CD14-positive monocyte (primary cell): ENCODE measurements around the gene RPS14. TPM values are rescaled to one million over a fixed set of nuclear protein-coding genes. Genes with fewer than 3 reads are reported as not detected.

Experiments
- DNase-seq, 3 donors: peaks; one replicate each; pipeline ENCODE4 v3.0.0-alpha.2; 2011 to 2022
- H2AFZ ChIP-seq: 2 replicates; pipeline ENCODE4 v1.6.0; 2012; ENCODE audit warnings: mild to moderate bottlenecking, low read depth, low read length, inconsistent platforms; ENCODE audit not compliant: insufficient read depth, poor library complexity, severe bottlenecking
- H3K27ac ChIP-seq, 2 donors: 1 replicate in 1 of 2; 2 replicates in 1 of 2; pipeline ENCODE4 v1.5.1; 2012 to 2013; ENCODE audit warnings: low read length in 2 of 2, control low read depth in 1 of 2, inconsistent platforms in 1 of 2, low read depth in 1 of 2, mild to moderate bottlenecking in 1 of 2
- H3K27me3 ChIP-seq, 2 donors: one replicate each; pipeline versions ENCODE4 v1.6.0 to v1.6.1; 2011 to 2013; ENCODE audit warnings: low read length in 2 of 2; ENCODE audit not compliant: control insufficient read depth in 2 of 2, insufficient read depth in 2 of 2
- H3K36me3 ChIP-seq, 2 donors: replicated peaks in 1 of 2; 1 replicate in 1 of 2; 2 replicates in 1 of 2; pipeline versions ENCODE4 v1.5.1 to v1.6.1; 2012 to 2013; ENCODE audit warnings: low read length in 2 of 2, control low read depth in 1 of 2, inconsistent platforms in 1 of 2, mild to moderate bottlenecking in 1 of 2; ENCODE audit not compliant: insufficient read depth in 2 of 2, control insufficient read depth in 1 of 2
- H3K4me1 ChIP-seq, 2 donors: 1 replicate in 1 of 2; 2 replicates in 1 of 2; pipeline versions ENCODE4 v1.5.1 to v1.6.1; 2012 to 2013; ENCODE audit warnings: low read length in 2 of 2, control low read depth in 1 of 2, inconsistent platforms in 1 of 2, mild to moderate bottlenecking in 1 of 2, moderate library complexity in 1 of 2; ENCODE audit not compliant: insufficient read depth in 2 of 2, control insufficient read depth in 1 of 2
- H3K4me2 ChIP-seq: replicated peaks from 2 replicates; pipeline ENCODE3; 2012; ENCODE audit warnings: low read length, moderate library complexity, mild to moderate bottlenecking; ENCODE audit not compliant: poor library complexity, severe bottlenecking; ENCODE audit errors: extremely low read depth
- H3K4me3 ChIP-seq, 3 experiments: fragments of 200-600 bp in 1 of 3; sonication (generic) in 1 of 3; replicated peaks in 1 of 3; 1 replicate in 2 of 3; 2 replicates in 1 of 3; pipeline ENCODE4 v1.5.1; 2011 to 2013; ENCODE audit warnings: low read length in 3 of 3, mild to moderate bottlenecking in 3 of 3, control low read depth in 2 of 3, low read depth in 2 of 3, inconsistent platforms in 1 of 3, moderate library complexity in 1 of 3
- H3K79me2 ChIP-seq: 2 replicates; pipeline ENCODE4 v1.6.0; 2012; ENCODE audit warnings: mild to moderate bottlenecking, control low read depth, inconsistent platforms, low read length, moderate library complexity; ENCODE audit not compliant: insufficient read depth
- H3K9ac ChIP-seq: 2 replicates; pipeline ENCODE4 v1.6.0; 2017; ENCODE audit warnings: low read length, mild to moderate bottlenecking; ENCODE audit not compliant: insufficient read depth, poor library complexity, severe bottlenecking
- H3K9me3 ChIP-seq, 2 donors: replicated peaks in 1 of 2; 1 replicate in 1 of 2; 2 replicates in 1 of 2; pipeline versions ENCODE4 v1.5.1 to v1.6.1; 2012 to 2013; ENCODE audit warnings: low read length in 2 of 2, control low read depth in 1 of 2; ENCODE audit not compliant: control insufficient read depth in 1 of 2, insufficient read depth in 1 of 2
- H4K20me1 ChIP-seq: 2 replicates; pipeline ENCODE4 v1.6.0; 2012; ENCODE audit warnings: mild to moderate bottlenecking, low read length, control low read depth, moderate library complexity; ENCODE audit not compliant: insufficient read depth
- H3K27ac Mint-ChIP-seq, 7 donors: one replicate each; pipeline ENCODE4 v1.8.0; 2020; ENCODE audit warnings: mild to moderate bottlenecking in 7 of 7, mixed read lengths in 7 of 7, moderate library complexity in 6 of 7, inconsistent platforms in 2 of 7
- H3K27me3 Mint-ChIP-seq, 3 donors: one replicate each; pipeline ENCODE4 v1.8.0; 2021 to 2022; ENCODE audit warnings: low read depth in 3 of 3, mild to moderate bottlenecking in 3 of 3, mixed read lengths in 3 of 3, moderate library complexity in 3 of 3, inconsistent platforms in 1 of 3
- H3K36me3 Mint-ChIP-seq, 2 donors: one replicate each; pipeline ENCODE4 v1.8.0; 2020; ENCODE audit warnings: mixed read lengths in 2 of 2, inconsistent platforms in 1 of 2, mild to moderate bottlenecking in 1 of 2
- H3K4me1 Mint-ChIP-seq: one replicate; pipeline ENCODE4 v1.8.0; 2020; ENCODE audit warnings: mild to moderate bottlenecking, mixed read lengths
- H3K4me3 Mint-ChIP-seq, 2 donors: one replicate each; pipeline ENCODE4 v1.8.0; 2020; ENCODE audit warnings: mild to moderate bottlenecking in 2 of 2, mixed read lengths in 2 of 2, moderate library complexity in 1 of 2
- H3K9me3 Mint-ChIP-seq, 7 donors: one replicate each; pipeline ENCODE4 v1.8.0; 2020 to 2022; ENCODE audit warnings: mixed read lengths in 7 of 7, mild to moderate bottlenecking in 6 of 7, moderate library complexity in 6 of 7, inconsistent platforms in 2 of 7
- WGBS: methylation state at CpG from one replicate; pipeline ENCODE4 v1.1.5; 2013; ENCODE audit warnings: missing lambda C conversion rate; ENCODE audit not compliant: insufficient coverage; 5-methylcytosine and 5-hydroxymethylcytosine counted together
- intact Hi-C, 2 donors: fragments of 100-400 bp; cut with micrococcal nuclease; formaldehyde crosslinking; loops; one replicate each; pipeline versions ENCODE4 v1.15.0 to v1.15.1; 2023
- polyA plus RNA-seq, 3 donors: library from polyadenylated mRNA; depleted of rRNA in 1 of 3; unstranded in 2 of 3; stranded (reverse) in 1 of 3; fragments of 300-500 nt in 2 of 3; fragments of >200 nt in 1 of 3; fragmentation: Illumina TruSeq in 2 of 3; gene quantifications; 1 replicate in 2 of 3; 2 replicates in 1 of 3; pipeline ENCODE4 v1.2.3, GENCODE V29; 2012 to 2021
- TF ChIP-seq, protein P1 (sequence below): fragments of 200-600 bp; IDR thresholded peaks from one replicate; pipeline ENCODE4 v1.8.0; 2022; ENCODE audit warnings: antibody characterized with exemption, mild to moderate bottlenecking

Gene RPS14
- polyA plus RNA-seq, 3 donors, result 2,768 to 4,675 (median 3,499) TPM

DNA sequence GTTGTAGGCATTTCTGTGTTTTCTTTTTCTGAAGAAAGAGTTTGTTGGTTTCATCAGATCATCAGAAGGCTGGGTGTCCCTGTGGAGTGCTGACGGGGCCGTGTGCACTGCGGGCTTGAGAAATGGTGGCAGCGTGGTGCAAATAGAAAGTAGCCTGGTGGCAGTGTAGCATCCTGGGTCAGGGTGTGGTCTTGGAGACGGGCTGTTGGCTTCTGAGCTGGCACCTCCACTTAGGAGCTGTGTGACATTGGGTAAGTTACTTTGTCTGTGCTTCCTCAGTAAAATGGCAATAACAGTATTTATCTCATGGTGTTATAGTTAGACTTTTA lies 48.4 kb upstream of the RPS14 start:
- Mint-ChIP-seq H3K9me3 (no peaks in the 10 kb centered on the region), H3K4me1 (peaks cover 69% of the 10 kb centered on the region), H3K27me3 (no peaks in the 10 kb centered on the region), H3K4me3 (no peak overlapping the region), H3K27ac (peak overlapping the region in 4 of 7 donors; percentile 54 to 77 (median 74)), H3K36me3 (peaks cover 60 to 64% of the 10 kb centered on the region in 2 donors)
- Histone ChIP-seq H3K9me3 (no peaks in the 10 kb centered on the region), H3K36me3 (peaks cover 27 to 50% of the 10 kb centered on the region in 2 donors), H3K4me3 (no peak overlapping the region), H3K9ac (no peak overlapping the region), H2AFZ (no peak overlapping the region), H3K79me2 (peaks cover 93% of the 10 kb centered on the region), H3K27ac (peak overlapping the region; percentile 27 to 36), H4K20me1 (peaks cover 85% of the 10 kb centered on the region), H3K27me3 (no peaks in the 10 kb centered on the region), H3K4me1 (peaks cover 14 to 16% of the 10 kb centered on the region in 2 donors), H3K4me2 (no peak overlapping the region)
- no peak for DNase-seq
- TF ChIP-seq, protein P1, sequence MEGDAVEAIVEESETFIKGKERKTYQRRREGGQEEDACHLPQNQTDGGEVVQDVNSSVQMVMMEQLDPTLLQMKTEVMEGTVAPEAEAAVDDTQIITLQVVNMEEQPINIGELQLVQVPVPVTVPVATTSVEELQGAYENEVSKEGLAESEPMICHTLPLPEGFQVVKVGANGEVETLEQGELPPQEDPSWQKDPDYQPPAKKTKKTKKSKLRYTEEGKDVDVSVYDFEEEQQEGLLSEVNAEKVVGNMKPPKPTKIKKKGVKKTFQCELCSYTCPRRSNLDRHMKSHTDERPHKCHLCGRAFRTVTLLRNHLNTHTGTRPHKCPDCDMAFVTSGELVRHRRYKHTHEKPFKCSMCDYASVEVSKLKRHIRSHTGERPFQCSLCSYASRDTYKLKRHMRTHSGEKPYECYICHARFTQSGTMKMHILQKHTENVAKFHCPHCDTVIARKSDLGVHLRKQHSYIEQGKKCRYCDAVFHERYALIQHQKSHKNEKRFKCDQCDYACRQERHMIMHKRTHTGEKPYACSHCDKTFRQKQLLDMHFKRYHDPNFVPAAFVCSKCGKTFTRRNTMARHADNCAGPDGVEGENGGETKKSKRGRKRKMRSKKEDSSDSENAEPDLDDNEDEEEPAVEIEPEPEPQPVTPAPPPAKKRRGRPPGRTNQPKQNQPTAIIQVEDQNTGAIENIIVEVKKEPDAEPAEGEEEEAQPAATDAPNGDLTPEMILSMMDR, result no peak
- intact Hi-C loops, result no loop called here
- WGBS, result 68% methylated on average over 5 of the region's 5 CpGs

DNA sequence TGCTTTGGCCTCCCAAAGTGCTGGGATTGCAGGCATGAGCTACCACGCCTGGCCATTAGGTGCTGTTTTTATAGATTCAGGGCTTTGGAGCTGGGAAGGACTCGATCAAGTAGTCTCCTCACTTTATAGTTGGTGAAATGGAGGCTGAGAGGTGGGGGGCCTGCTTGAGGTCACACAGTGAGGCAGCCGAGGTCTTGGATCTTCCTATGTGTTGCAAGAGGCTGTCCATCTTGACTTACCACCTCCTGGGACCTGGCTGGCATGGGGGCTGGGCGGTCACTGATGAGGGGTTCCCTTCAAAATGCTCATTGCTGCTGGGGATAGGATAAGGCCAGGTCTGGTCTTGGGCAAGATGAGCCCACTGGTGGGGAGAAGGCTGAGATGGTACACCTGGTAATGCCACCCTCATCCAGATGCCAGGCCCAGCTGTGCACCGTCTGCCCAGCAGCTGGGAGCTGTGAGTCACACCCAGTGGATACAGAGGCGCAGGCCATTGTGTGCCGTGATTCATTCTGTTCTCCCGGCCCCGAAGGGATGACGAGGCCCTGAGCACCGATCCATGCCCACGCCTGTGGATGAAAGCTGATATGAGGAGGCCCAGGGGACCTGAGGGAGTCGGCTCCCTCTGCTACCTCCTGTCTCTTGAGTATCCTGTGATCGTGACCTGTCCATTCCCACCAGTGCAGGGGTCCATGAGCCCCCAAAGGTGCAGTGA lies 47.9 kb upstream of the RPS14 start:
- peaks cover 28 to 50% of the 10 kb centered on the region in 2 donors for H3K36me3 ChIP-seq
- H3K27me3 ChIP-seq, result no peaks in the 10 kb centered on the region
- Mint-ChIP-seq H3K36me3 (peaks cover 62 to 69% of the 10 kb centered on the region in 2 donors), H3K27me3 (no peaks in the 10 kb centered on the region), H3K4me3 (no peak overlapping the region), H3K4me1 (peaks cover 73% of the 10 kb centered on the region), H3K9me3 (no peaks in the 10 kb centered on the region), H3K27ac (peak overlapping the region in 6 of 7 donors; percentile 11 to 77 (median 72))
- H3K4me1 ChIP-seq, result peaks cover 14 to 16% of the 10 kb centered on the region in 2 donors
- peaks cover 93% of the 10 kb centered on the region for H3K79me2 ChIP-seq
- no peak overlapping the region for H3K9ac ChIP-seq
- peaks cover 84% of the 10 kb centered on the region for H4K20me1 ChIP-seq
- no peak overlapping the region for H2AFZ ChIP-seq
- H3K4me2 ChIP-seq, result no peak overlapping the region
- no peaks in the 10 kb centered on the region for H3K9me3 ChIP-seq
- DNase-seq, result peak in 1 of 3 donors; percentile 31
- TF ChIP-seq, protein P1, result no peak
- no peak overlapping the region for H3K4me3 ChIP-seq
- intact Hi-C loops, result no loop called here
- peak overlapping the region; percentile 27 to 36 for H3K27ac ChIP-seq
- 89% methylated on average over 12 of the region's 14 CpGs for WGBS
